GM06990 (cell line): ENCODE data around the gene NEU4.

ENCODE experiments used
- DNase-seq: peaks from one replicate; pipeline ENCODE4 v3.0.0-alpha.2; 2011; ENCODE audit not compliant: insufficient read length; ENCODE audit errors: extremely low read depth
- H3K27me3 ChIP-seq: replicated peaks from 2 replicates; pipeline ENCODE4 v1.6.0; 2011; ENCODE audit warnings: low read length; ENCODE audit not compliant: control insufficient read depth, insufficient read depth
- H3K36me3 ChIP-seq: 2 replicates; pipeline ENCODE4 v1.5.1; 2011; ENCODE audit warnings: low read length; ENCODE audit not compliant: control insufficient read depth, insufficient read depth
- H3K4me3 ChIP-seq: replicated peaks from 2 replicates; pipeline ENCODE4 v1.5.1; 2011; ENCODE audit warnings: low read depth, mild to moderate bottlenecking, control low read depth, low read length
- CTCF ChIP-seq: IDR thresholded peaks from 2 replicates; pipeline ENCODE4 v1.5.1; 2011; ENCODE audit warnings: low read length, control low read depth, mild to moderate bottlenecking, inconsistent platforms; ENCODE audit not compliant: insufficient read depth, poor library complexity, severe bottlenecking

NEU4 gene

GRCh38 chr2:241808051-241808720 is 807 bp upstream of the NEU4 start:
- no peak for TF ChIP-seq CTCF
- no peaks in the 10 kb centered on the region for H3K36me3 ChIP-seq
- H3K4me3 ChIP-seq, result no peak overlapping the region
- H3K27me3 ChIP-seq, result no peaks in the 10 kb centered on the region; the same call in 1 of the 2 replicates
- DNase-seq, result no peak

GRCh38 chr2:241809383-241810306 is 652 bp downstream of the NEU4 start:
- no peak for TF ChIP-seq CTCF
- no peak overlapping the region for H3K4me3 ChIP-seq

GRCh38 chr2:241810307-241811200 is 1.6 kb downstream of the NEU4 start:
- H3K27me3 ChIP-seq, result no peaks in the 10 kb centered on the region; the same call in 1 of the 2 replicates
- DNase-seq, result no peak
- no peak for TF ChIP-seq CTCF
- no peak overlapping the region for H3K4me3 ChIP-seq
- no peaks in the 10 kb centered on the region for H3K36me3 ChIP-seq

More at GRCh38 chr2:241809383-241810306, 652 bp downstream of the NEU4 start:
- no peak for DNase-seq
- Histone ChIP-seq H3K27me3 (no peaks in the 10 kb centered on the region; the same call in 1 of the 2 replicates), H3K36me3 (no peaks in the 10 kb centered on the region)

GRCh38 chr2:241811201-241811951 is 2.4 kb downstream of the NEU4 start:
- H3K27me3 ChIP-seq, result no peaks in the 10 kb centered on the region; the same call in 1 of the 2 replicates
- no peak for TF ChIP-seq CTCF
- H3K4me3 ChIP-seq, result no peak overlapping the region
- no peaks in the 10 kb centered on the region for H3K36me3 ChIP-seq
- DNase-seq, result no peak
